K562 (cell line): ENCODE results near the gene AAK1. TPM values are rescaled to one million over a fixed set of nuclear protein-coding genes. Genes with fewer than 3 reads are reported as not detected.
A peak's percentile ranks its signal among the peaks of the same experiment; 100 is the strongest.

Experiments
- CTBP1 ChIP-seq: fragments of 450-650 bp; IDR thresholded peaks from 2 replicates; pipeline ENCODE4 v1.6.1; 2016; ENCODE audit warnings: borderline replicate concordance
- CTCF ChIP-seq, 3 experiments: IDR thresholded peaks in 2 of 3; conservative IDR thresholded peaks in 1 of 3; 2 replicates each; pipeline ENCODE4 v1.5.1; 2011 to 2012; ENCODE audit warnings: low read length in 3 of 3, mild to moderate bottlenecking in 3 of 3, control low read depth in 2 of 3, improper control_type of control experiment in 1 of 3, inconsistent platforms in 1 of 3, low read depth in 1 of 3, mixed read lengths in 1 of 3, moderate library complexity in 1 of 3; ENCODE audit not compliant: insufficient read depth in 2 of 3
- RCOR1 ChIP-seq, 2 experiments: IDR thresholded peaks; 2 replicates each; pipeline ENCODE4 v1.6.1; 2012; ENCODE audit warnings: low read depth in 2 of 2, low read length in 2 of 2, borderline replicate concordance in 1 of 2, improper control_type of control experiment in 1 of 2
- REST ChIP-seq, 2 experiments: fragments of 450-650 bp; formaldehyde crosslinking in 1 of 2; IDR thresholded peaks; 2 replicates each; pipeline versions ENCODE4 v1.4.0 to v1.6.1; 2014 to 2020; ENCODE audit warnings: mild to moderate bottlenecking in 2 of 2, borderline replicate concordance in 1 of 2, low read depth in 1 of 2
- SMC3 ChIP-seq: conservative IDR thresholded peaks from 2 replicates; pipeline ENCODE4 v1.6.1; 2011; ENCODE audit warnings: low read depth, low read length, improper control_type of control experiment; ENCODE audit not compliant: insufficient read depth
- SREBF2 ChIP-seq: sonication (generic); formaldehyde crosslinking; IDR thresholded peaks from 2 replicates; pipeline ENCODE4 v1.4.0; 2020; ENCODE audit warnings: mild to moderate bottlenecking, missing genetic modification reagents
- XRCC5 ChIP-seq: fragments of 200-400 bp; formaldehyde crosslinking; IDR thresholded peaks from 2 replicates; pipeline ENCODE4 v1.6.1; 2017; ENCODE audit warnings: low read depth, mild to moderate bottlenecking, low read length
- ZNF253 ChIP-seq: fragments of 250-450 bp; sonication (Bioruptor Pico); conservative IDR thresholded peaks from 2 replicates; pipeline ENCODE4 v1.6.1; 2021; ENCODE audit warnings: mild to moderate bottlenecking
- ZNF830 ChIP-seq: fragments of 250-450 bp; sonication (Bioruptor Pico); IDR thresholded peaks from 2 replicates; pipeline ENCODE4 v1.5.0; 2021; ENCODE audit warnings: mild to moderate bottlenecking
- polyA plus RNA-seq, 8 experiments: library from polyadenylated mRNA; depleted of rRNA in 4 of 8; stranded (reverse) in 5 of 8; unstranded in 3 of 8; fragments of >200 nt; fragmentation: Nextera tagmentation in 2 of 8; fragmentation: Illumina TruSeq in 1 of 8; extraction: Ambion mirVana in 2 of 8; extraction: Trizol in 1 of 8; gene quantifications; 2 replicates each; pipeline versions ENCODE4 v1.2.1 to v1.2.3, GENCODE V29; 2011 to 2014; ENCODE audit warnings: inconsistent platforms in 1 of 8, missing spikeins in 1 of 8
- total RNA-seq, 7 experiments: library from RNA; depleted of rRNA in 6 of 7; stranded (reverse); fragments of >200 nt in 6 of 7; fragmentation: Illumina TruSeq in 2 of 7; extraction: Trizol in 2 of 7; gene quantifications; 2 replicates each; pipeline versions ENCODE4 v1.2.1 to v1.2.3, GENCODE V29; 2011 to 2021; ENCODE audit warnings: low replicate concordance in 1 of 7

Gene AAK1
- total and polyA plus RNA-seq, 9 of the 15 experiments (the other 6 are each of a cell fraction or from before 2014, with no cell fraction given), result 0.89 to 17.1 (median 6.0) TPM

- TF ChIP-seq CTCF (IDR thresholded peaks at IDR 0.05 in 2 of 3, conservative IDR thresholded peaks at IDR 0.05 in 1 of 3; ENCODE audit: insufficient read depth in 2 of 3, low read depth in 1 of 3, low read length in 3 of 3), result peak; percentile 81 to 94 (median 83)
- no peak for TF ChIP-seq ZNF830 (CRISPR knock-in tag)
- peak; percentile 57; the same call in 1 of the 2 replicates for TF ChIP-seq SMC3
- TF ChIP-seq REST (IDR thresholded peaks at IDR 0.05; ENCODE audit: borderline replicate concordance), result peak; percentile 40; the same call in 1 of the 2 replicates
- TF ChIP-seq REST (CRISPR knock-in tag; IDR thresholded peaks at IDR 0.05; ENCODE audit: low read depth), result no peak
- TF ChIP-seq ZNF253 (CRISPR knock-in tag), result no peak
- TF ChIP-seq CTBP1, result peak; percentile 45; the same call in 1 of the 2 replicates
- TF ChIP-seq XRCC5, result peak; percentile 70; the same call in 1 of the 2 replicates
- TF ChIP-seq RCOR1 (IDR thresholded peaks at IDR 0.05; ENCODE audit: borderline replicate concordance in 1 of 2, low read depth in 2 of 2, low read length in 2 of 2), result peak in 1 of 2 experiments; percentile 55; a peak in 1 of 4 replicates
- TF ChIP-seq SREBF2 (CRISPR knock-in tag), result 0 out of 2 replicates have a peak, but pooled peaks have one; percentile 62
Measured at GRCh38 chr2:69565431-69565839, 78.1 kb downstream of the AAK1 start (continued).
